Activated CD4-positive, alpha-beta memory T cell treated with anti-CD3 and anti-CD28 coated beads, Interleukin-2, amount 10 ng/mL, durations not matched to agents 7 days and 5 days (primary cell): ENCODE data around the gene AMER3. TPM values are rescaled to one million over a fixed set of nuclear protein-coding genes. Genes with fewer than 3 reads are reported as not detected.
A peak's percentile ranks its signal among the peaks of the same experiment; 100 is the strongest.

Source experiments
- CTCF ChIA-PET: fragments of 350-600 bp; sonication (Branson Sonifier 250); formaldehyde crosslinking; loops from one replicate; lab custom pipeline; 2021; ENCODE audit warnings: antibody characterized with exemption, inconsistent platforms; lab: Charles Lee
- POLR2A ChIA-PET: fragments of 350-600 bp; sonication (Branson Sonifier 250); formaldehyde crosslinking; loops from one replicate; lab custom pipeline; 2021; ENCODE audit warnings: antibody characterized with exemption; lab: Charles Lee
- DNase-seq: peaks from one replicate; pipeline ENCODE4 v3.0.0-alpha.2; 2020
- H3K27ac Mint-ChIP-seq: one replicate; pipeline ENCODE4 v1.8.0; 2021; ENCODE audit warnings: mild to moderate bottlenecking, mixed read lengths
- H3K27me3 Mint-ChIP-seq: one replicate; pipeline ENCODE4 v1.8.0; 2021; ENCODE audit warnings: mixed read lengths
- H3K36me3 Mint-ChIP-seq: one replicate; pipeline ENCODE4 v1.8.0; 2021; ENCODE audit warnings: low read depth, mixed read lengths
- H3K4me1 Mint-ChIP-seq: one replicate; pipeline ENCODE4 v1.8.0; 2021; ENCODE audit warnings: mixed read lengths
- H3K4me3 Mint-ChIP-seq: one replicate; pipeline ENCODE4 v1.8.0; 2021; ENCODE audit warnings: mild to moderate bottlenecking, mixed read lengths
- H3K9me3 Mint-ChIP-seq: one replicate; pipeline ENCODE4 v1.8.0; 2021; ENCODE audit warnings: mixed read lengths
- total RNA-seq, 2 experiments: library from RNA; stranded (reverse); gene quantifications; one replicate each; pipeline ENCODE4 v1.2.3, GENCODE V29; 2021

AMER3 gene
- total RNA-seq, 2 experiments from 2014 or later: not detected

DNA sequence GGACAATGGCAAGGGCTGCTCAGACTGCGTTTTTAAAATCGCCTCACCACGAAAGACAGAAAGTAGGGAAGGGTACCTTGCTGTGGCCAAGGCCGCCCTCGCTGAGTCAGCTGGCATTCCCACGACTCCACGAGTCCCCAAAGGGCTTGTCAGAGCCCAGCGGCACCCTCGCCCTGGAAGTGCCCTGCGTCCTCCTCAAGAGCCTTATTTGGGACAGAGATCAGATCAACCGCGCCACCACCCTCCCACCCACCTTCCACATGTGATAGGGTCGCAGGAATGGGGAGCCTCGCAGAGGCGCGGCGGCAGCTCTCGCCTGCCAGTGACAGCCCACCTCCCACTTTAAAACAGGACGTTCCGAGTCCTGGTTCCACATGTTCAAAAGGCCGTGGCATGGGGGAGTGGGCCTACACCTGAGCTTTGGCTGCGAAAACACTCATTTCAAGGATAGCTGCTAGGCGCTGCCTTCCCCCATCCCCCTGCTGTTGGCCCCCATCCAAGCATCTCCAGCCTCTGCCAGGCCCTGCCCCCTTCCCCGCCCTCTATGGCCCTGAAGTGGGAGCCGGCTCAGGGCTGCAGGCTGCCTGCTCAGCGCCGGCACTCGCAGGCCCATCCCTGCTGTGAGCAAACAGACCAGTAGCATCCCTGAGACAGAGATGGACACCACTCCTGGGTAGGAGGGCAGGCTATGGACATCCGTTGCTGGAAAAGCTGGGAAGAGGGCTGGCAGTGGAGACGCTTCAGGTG lies 43.3 kb downstream of the AMER3 start:
- Mint-ChIP-seq H3K27ac (no peak overlapping the region), H3K27me3 (peaks cover 6% of the 10 kb centered on the region), H3K9me3 (no peaks in the 10 kb centered on the region), H3K36me3 (no peaks in the 10 kb centered on the region), H3K4me1 (peaks cover 12% of the 10 kb centered on the region), H3K4me3 (peak overlapping the region; percentile 64)
- ChIA-PET POLR2A (no interaction called here), CTCF (interaction anchor here (1.3 to 8.6 kb wide), 7 partner anchors 13 to 92 kb away, joined by 3 to 243 read pairs (median 10); partner anchors contain the start of gene GPR148)
- DNase-seq: no peak

DNA sequence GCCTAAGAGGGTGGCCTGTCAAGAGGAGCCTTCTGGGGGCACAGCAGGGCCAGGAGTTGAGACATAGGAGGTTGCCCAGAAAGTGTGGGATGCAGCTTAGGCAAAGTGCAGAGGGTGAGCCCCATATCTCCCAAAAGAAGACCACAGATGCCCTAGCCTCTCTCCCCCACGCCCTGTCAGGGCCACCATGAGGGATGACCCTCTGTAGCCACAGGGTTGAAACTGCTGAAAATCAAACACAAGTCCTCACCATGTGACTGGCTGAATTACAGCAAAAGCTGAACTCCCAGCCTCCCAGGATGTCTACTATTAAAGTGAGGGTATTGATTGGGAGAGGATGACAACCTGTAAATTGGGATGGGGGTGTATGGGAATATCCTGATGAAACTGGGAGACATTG lies 44.0 kb downstream of the AMER3 start:
- POLR2A ChIA-PET: no interaction called here
- H3K4me1 Mint-ChIP-seq: peaks cover 12% of the 10 kb centered on the region

DNA sequence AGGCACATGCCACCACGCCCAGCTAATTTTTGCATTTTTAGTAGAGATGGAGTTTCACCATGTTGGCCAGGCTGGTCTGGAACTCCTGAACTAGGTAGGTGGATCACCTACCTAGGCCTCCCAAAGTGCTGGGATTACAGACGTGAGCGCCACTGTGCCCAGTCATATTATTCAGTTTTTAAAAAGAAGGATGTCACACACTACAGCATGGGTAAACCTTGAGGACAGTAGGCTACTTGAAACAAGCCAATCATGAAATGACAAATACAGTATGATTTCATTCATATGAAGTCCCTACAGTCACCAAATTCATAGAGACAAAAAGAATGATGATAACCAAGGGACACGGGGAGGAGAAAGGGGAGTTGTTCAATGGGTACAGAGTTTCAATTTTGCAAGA lies 50.3 kb downstream of the AMER3 start:
- Mint-ChIP-seq H3K27ac (no peak overlapping the region), H3K9me3 (no peaks in the 10 kb centered on the region), H3K27me3 (peaks cover 11% of the 10 kb centered on the region), H3K4me1 (peaks cover 17% of the 10 kb centered on the region), H3K36me3 (no peaks in the 10 kb centered on the region), H3K4me3 (no peak overlapping the region)
- CTCF ChIA-PET: no interaction called here
- no peak for DNase-seq
- POLR2A ChIA-PET: no interaction called here

More for the DNA sequence above, 44.0 kb downstream of the AMER3 start:
- H3K4me3 Mint-ChIP-seq: no peak overlapping the region
- CTCF ChIA-PET: interaction anchor here (1.3 to 8.6 kb wide), 5 partner anchors 17 to 92 kb away, joined by 3 to 243 read pairs (median 6); partner anchors contain the start of gene GPR148
- H3K36me3 Mint-ChIP-seq: no peaks in the 10 kb centered on the region
- peaks cover 5% of the 10 kb centered on the region for H3K27me3 Mint-ChIP-seq
- DNase-seq: no peak
- H3K9me3 Mint-ChIP-seq: no peaks in the 10 kb centered on the region
- no peak overlapping the region for H3K27ac Mint-ChIP-seq

DNA sequence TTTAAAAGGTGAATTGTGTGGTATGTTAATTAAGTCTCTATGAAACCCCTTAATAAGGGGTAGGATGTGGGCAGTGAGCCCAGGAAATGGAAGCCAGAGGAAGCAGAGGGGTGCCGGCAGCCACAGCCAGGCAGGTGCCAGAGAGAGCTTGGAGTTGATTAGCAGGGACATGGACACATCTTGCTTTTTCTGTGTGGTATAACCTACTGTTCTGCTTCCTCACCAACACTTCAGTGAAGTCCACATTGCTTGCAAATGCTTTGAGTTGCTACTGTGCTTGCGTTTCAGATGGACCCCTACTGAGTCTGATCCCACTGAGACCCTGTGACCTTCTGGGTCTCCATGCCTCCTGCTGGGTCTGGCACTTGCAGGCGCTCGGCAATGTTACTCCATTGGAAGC lies 51.0 kb downstream of the AMER3 start:
- Mint-ChIP-seq H3K4me3 (no peak overlapping the region), H3K4me1 (peaks cover 18% of the 10 kb centered on the region), H3K9me3 (no peaks in the 10 kb centered on the region), H3K27me3 (peaks cover 17% of the 10 kb centered on the region), H3K27ac (no peak overlapping the region), H3K36me3 (no peaks in the 10 kb centered on the region)
- no peak for DNase-seq
- ChIA-PET CTCF (interaction anchor here (1.4 kb wide), 1 partner anchor 9 kb away, joined by 3 read pairs; no protein-coding TSS in a partner anchor), POLR2A (no interaction called here)

DNA sequence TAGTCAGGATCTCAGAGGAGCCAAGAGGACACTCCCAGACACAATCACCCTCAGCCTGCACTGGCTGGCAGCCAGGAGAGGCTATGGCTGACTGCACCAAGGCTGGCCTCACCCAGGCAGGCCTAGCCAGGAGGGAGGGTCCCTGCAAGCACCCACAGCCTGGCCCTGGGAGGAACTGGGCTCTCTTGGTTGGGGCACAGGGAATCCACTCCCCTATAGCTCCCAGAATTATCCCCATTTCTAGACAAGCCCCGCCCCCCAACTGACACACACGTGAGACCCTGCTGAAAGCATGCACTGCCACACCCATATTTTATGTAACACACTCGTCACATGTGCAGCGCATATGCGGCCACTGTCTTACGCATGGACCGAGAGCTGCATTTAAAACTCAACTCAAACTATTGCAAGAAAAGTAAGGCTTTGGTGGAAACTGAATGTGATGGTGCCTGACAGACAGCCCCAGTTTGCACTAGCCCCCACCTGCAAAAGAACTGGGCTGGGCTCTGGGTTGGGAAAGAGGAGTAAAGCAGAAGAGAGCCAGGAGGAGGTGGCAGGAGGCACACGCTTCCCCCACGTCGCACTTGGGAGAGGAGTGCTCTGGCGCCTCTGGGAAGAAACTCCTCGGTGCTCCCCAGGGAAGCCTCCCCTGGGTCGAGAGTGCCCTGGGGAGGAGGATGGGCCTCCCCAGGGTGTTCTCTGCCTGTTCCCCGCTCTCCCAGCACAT lies 52.5 kb downstream of the AMER3 start:
- CTCF ChIA-PET: interaction anchor here (0.7 kb wide), 1 partner anchor 11 kb away, joined by 4 read pairs; no protein-coding TSS in a partner anchor
- H3K4me1 Mint-ChIP-seq: peaks cover 19% of the 10 kb centered on the region
- POLR2A ChIA-PET: no interaction called here
- no peak overlapping the region for H3K4me3 Mint-ChIP-seq
- no peak overlapping the region for H3K27ac Mint-ChIP-seq
- H3K9me3 Mint-ChIP-seq: no peaks in the 10 kb centered on the region
- H3K36me3 Mint-ChIP-seq: no peaks in the 10 kb centered on the region
- peaks cover 26% of the 10 kb centered on the region for H3K27me3 Mint-ChIP-seq
- DNase-seq: no peak

DNA sequence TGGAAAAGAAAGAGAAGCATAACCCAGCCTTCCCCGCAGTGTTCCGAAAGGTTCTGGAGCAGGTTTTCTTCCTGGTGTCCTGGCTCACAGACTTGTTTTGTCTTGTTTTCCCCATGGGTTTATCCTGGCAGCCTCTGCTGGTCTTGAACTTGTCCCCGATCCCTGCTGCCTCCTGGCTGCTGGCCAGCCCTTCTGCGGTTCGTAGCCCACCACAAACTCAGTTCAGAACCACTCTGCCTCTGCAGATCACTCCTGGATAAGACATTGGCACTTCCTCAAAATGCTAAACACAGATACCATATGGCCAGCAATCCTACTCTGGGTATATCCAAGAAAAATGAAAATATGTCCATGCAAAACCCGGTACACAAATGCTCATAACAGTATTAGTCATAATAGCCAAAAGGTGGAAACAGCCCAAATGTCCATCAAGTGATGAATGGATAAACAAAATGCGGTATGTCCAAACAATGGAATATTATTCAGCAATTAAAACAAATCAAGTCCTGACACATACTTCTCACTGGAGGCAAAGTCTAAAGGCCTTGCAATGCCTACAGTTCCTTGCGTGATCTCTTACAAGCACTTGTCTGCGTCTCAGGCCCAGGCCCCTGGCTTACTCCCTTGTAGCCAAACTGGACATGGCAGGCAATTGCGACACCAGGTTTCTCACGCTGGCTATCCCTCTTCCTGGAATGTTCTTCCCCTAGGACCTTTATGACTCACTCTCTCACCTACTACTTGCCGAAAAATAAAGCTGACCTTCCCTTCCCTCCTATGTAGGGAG lies 53.3 kb downstream of the AMER3 start:
- Mint-ChIP-seq H3K4me3 (no peak overlapping the region), H3K36me3 (no peaks in the 10 kb centered on the region), H3K27ac (no peak overlapping the region), H3K4me1 (peaks cover 19% of the 10 kb centered on the region), H3K9me3 (no peaks in the 10 kb centered on the region), H3K27me3 (peaks cover 26% of the 10 kb centered on the region)
- ChIA-PET POLR2A (no interaction called here), CTCF (no interaction called here)
- no peak for DNase-seq

DNA sequence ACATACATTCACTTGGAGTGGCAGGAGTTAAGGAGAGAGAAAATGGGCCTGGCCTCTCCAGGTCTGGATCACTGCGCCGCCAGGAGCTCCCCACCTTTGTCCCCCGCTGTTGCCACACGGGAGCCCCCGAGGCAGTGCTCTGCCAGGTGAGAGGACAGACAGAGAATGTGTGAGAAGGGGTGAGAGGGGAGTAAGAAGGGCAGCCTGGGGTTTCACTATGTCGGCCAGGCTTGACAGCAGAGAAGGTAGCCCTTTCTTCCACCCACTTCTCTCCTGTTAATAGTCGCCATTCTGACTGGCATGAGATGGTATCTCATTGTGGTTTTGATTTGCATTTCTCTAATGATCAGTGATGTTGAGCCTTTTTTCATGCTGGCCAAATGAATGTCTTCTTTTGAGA lies 55.1 kb downstream of the AMER3 start:
- CTCF ChIA-PET: interaction anchor here (2.6 kb wide), 1 partner anchor 12 kb away, joined by 10 read pairs; no protein-coding TSS in a partner anchor
- H3K4me1 Mint-ChIP-seq: peaks cover 16% of the 10 kb centered on the region
- no peak overlapping the region for H3K27ac Mint-ChIP-seq
- no peaks in the 10 kb centered on the region for H3K9me3 Mint-ChIP-seq
- no peaks in the 10 kb centered on the region for H3K36me3 Mint-ChIP-seq
- POLR2A ChIA-PET: no interaction called here
- peaks cover 26% of the 10 kb centered on the region for H3K27me3 Mint-ChIP-seq
- no peak for DNase-seq
- no peak overlapping the region for H3K4me3 Mint-ChIP-seq

DNA sequence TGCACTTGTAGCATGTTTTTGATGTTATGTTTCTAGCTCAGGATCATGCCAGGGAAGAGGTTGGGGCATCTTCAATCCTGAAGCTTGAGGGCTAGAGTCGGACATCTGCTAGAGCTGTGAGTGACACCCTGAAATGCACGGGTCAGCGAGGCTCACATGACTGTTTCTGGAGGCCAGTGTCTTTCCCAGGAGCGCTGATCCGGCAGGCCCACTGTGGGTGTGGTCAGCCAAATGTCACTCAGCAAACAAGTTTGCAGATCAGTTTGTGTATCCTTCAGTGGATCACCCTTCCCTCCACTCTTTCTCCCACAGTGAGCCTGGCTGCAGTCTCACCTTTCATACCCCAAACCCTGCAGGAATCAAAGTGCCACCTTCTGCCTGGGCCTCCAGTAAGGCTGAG lies 58.4 kb downstream of the AMER3 start:
- Mint-ChIP-seq H3K4me1 (peaks cover 4% of the 10 kb centered on the region), H3K9me3 (no peaks in the 10 kb centered on the region), H3K4me3 (no peak overlapping the region), H3K36me3 (no peaks in the 10 kb centered on the region), H3K27ac (no peak overlapping the region), H3K27me3 (peaks cover 25% of the 10 kb centered on the region)
- DNase-seq: no peak
- CTCF ChIA-PET: interaction anchor here (0.7 kb wide), 1 partner anchor 31 kb away, joined by 3 read pairs; no protein-coding TSS in a partner anchor
- POLR2A ChIA-PET: interaction anchor here (0.6 kb wide), 1 partner anchor 109 kb away, joined by 3 read pairs; no protein-coding TSS in a partner anchor

DNA sequence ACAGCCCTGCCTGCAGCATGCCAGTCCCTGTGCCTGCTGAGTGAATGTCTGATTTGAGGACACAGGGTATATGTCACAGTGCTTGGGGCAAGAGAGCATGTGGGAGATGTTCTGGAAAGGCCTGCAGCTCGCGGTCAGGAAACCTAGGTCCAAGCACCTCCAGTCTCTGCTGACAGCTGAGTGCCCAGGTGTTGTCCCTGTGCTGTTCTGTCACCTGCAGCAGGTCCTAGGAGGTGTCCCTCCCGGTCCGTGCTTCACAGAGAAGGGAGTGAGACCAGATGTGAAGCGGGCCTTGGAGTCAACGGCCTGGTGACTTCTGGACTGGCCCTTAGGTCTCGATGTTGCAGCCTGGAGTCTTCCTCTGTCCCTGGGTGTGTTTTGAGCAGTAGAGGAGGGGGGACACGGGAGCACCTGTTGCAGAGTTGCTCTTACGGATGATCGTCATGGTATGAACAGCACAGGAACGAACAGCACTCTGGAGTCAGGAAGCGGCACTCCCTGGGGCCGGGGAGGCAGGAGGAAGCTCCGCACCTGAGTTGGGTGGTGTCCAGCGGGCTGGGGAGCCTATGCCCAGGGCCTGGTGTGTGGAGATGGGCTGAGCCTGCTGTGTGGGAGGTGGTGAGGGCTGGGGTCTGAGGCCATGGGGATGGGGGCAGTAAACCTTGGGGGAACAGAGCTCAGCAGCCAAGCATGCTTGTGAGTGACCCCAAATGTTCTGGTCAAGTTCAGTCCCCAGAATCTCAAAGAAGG lies 59.8 kb downstream of the AMER3 start:
- ChIA-PET CTCF (interaction anchor here (0.9 to 2.0 kb wide), 2 partner anchors 18 kb away, joined by 3 to 8 read pairs; no protein-coding TSS in a partner anchor), POLR2A (no interaction called here)
- no peaks in the 10 kb centered on the region for H3K36me3 Mint-ChIP-seq
- H3K4me3 Mint-ChIP-seq: no peak overlapping the region
- H3K27me3 Mint-ChIP-seq: peaks cover 23% of the 10 kb centered on the region
- no peaks in the 10 kb centered on the region for H3K9me3 Mint-ChIP-seq
- DNase-seq: no peak
- H3K4me1 Mint-ChIP-seq: peaks cover 4% of the 10 kb centered on the region
- H3K27ac Mint-ChIP-seq: no peak overlapping the region

Other genes starting within 250 kb of the AMER3 start
- not detected for gene POTEI, start 246.2 kb upstream of the AMER3 start, total RNA-seq
- not detected for gene CFC1B, start 234.3 kb upstream of the AMER3 start, total RNA-seq
- not detected for gene CFC1, start 156.0 kb upstream of the AMER3 start, total RNA-seq
- gene POTEJ, start 144.1 kb upstream of the AMER3 start, total RNA-seq: not detected
- not detected for gene GPR148, start 26.5 kb upstream of the AMER3 start, total RNA-seq
- under 1 TPM; 0.25 to 0.30 TPM for gene ARHGEF4, start 81.4 kb downstream of the AMER3 start, total RNA-seq